Skeletal muscle satellite cell (primary cell): ENCODE measurements around the gene TRNP1. TPM values are rescaled to one million over a fixed set of nuclear protein-coding genes. Genes with fewer than 3 reads are reported as not detected.
"Not testable (repeated sequence)": the region's sequence is repeated elsewhere in the genome, so short reads cannot be mapped to it uniquely, and the experiment has no call there.

Source experiments
- H3K27me3 ChIP-seq: 2 replicates; pipeline ENCODE4 v1.7.0; 2013; ENCODE audit warnings: low read length; ENCODE audit not compliant: control insufficient read depth, insufficient read depth
- H3K36me3 ChIP-seq: 2 replicates; pipeline ENCODE4 v1.7.0; 2013; ENCODE audit warnings: mild to moderate bottlenecking, control low read depth, low read length; ENCODE audit not compliant: insufficient read depth
- H3K4me1 ChIP-seq: 2 replicates; pipeline ENCODE4 v1.7.0; 2013; ENCODE audit warnings: low read length; ENCODE audit not compliant: control insufficient read depth, insufficient read depth
- H3K4me2 ChIP-seq: 2 replicates; pipeline ENCODE4 v1.7.0; 2013; ENCODE audit warnings: mild to moderate bottlenecking, low read length
- H3K4me3 ChIP-seq: 2 replicates; pipeline ENCODE4 v1.7.0; 2013; ENCODE audit warnings: low read length
- H3K9ac ChIP-seq: 2 replicates; pipeline ENCODE4 v1.7.0; 2013; ENCODE audit warnings: mild to moderate bottlenecking, low read depth, low read length, moderate library complexity
- H3K9me3 ChIP-seq: replicated peaks from 2 replicates; pipeline ENCODE4 v1.7.0; 2013; ENCODE audit warnings: mild to moderate bottlenecking, control low read depth, low read length
- total RNA-seq: library from RNA; depleted of rRNA; stranded (reverse); fragments of >200 nt; gene quantifications from 2 replicates; pipeline ENCODE4 v1.2.3, GENCODE V29; 2012; rRNA removed

TRNP1 gene
- 46.6 and 89.8 TPM in 2 replicates for total RNA-seq

GRCh38 chr1:26993237-26994019, at the start of gene TRNP1:
TRNP1 (plus strand) TSS chr1:26993692; CDS start chr1:26993787, 95 bp downstream.
- Histone ChIP-seq H3K36me3 (peaks cover 5% of the 10 kb centered on the region), H3K27me3 (no peaks in the 10 kb centered on the region), H3K9me3 (no peaks in the 10 kb centered on the region), H3K4me1 (peaks cover 62% of the 10 kb centered on the region), H3K4me3 (peak within 1 kb of the TSS; percentile 86), H3K4me2 (peak within 1 kb of the TSS; percentile 89), H3K9ac (peak within 1 kb of the TSS; percentile 79)

- no peak overlapping the region for H3K4me3 ChIP-seq
- H3K4me2 ChIP-seq, result no peak overlapping the region
- no peaks in the 10 kb centered on the region for H3K9me3 ChIP-seq
- peaks cover 49% of the 10 kb centered on the region for H3K36me3 ChIP-seq
- H3K27me3 ChIP-seq, result no peaks in the 10 kb centered on the region
- H3K4me1 ChIP-seq, result peaks cover 10% of the 10 kb centered on the region
- H3K9ac ChIP-seq, result no peak overlapping the region
These were observed 48.4 kb upstream of the TRNP1 start for GRCh38 chr1:26945138-26945537.

- Histone ChIP-seq H3K4me1 (peaks cover 5% of the 10 kb centered on the region), H3K9me3 (no peaks in the 10 kb centered on the region), H3K4me2 (no peak overlapping the region), H3K4me3 (no peak overlapping the region), H3K27me3 (no peaks in the 10 kb centered on the region), H3K9ac (no peak overlapping the region), H3K36me3 (peaks cover 49% of the 10 kb centered on the region)
These were observed 47.8 kb upstream of the TRNP1 start for GRCh38 chr1:26945728-26946127.

- Histone ChIP-seq H3K4me1 (peaks cover 5% of the 10 kb centered on the region), H3K9ac (no peak overlapping the region), H3K36me3 (peaks cover 47% of the 10 kb centered on the region), H3K27me3 (no peaks in the 10 kb centered on the region), H3K9me3 (no peaks in the 10 kb centered on the region), H3K4me2 (no peak overlapping the region), H3K4me3 (no peak overlapping the region)
These were observed 47.2 kb upstream of the TRNP1 start for GRCh38 chr1:26946270-26946669.

- H3K9ac ChIP-seq, H3K4me2 ChIP-seq, H3K9me3 ChIP-seq, H3K27me3 ChIP-seq, H3K4me1 ChIP-seq, H3K4me3 ChIP-seq: not testable (repeated sequence)
- peaks cover 25% of the 10 kb centered on the region for H3K36me3 ChIP-seq
These were observed 44.8 kb upstream of the TRNP1 start for GRCh38 chr1:26948725-26949057.

GRCh38 chr1:26949266-26949925, 44.1 kb upstream of the TRNP1 start:
- no peaks in the 10 kb centered on the region for H3K27me3 ChIP-seq
- peaks cover 5% of the 10 kb centered on the region for H3K4me1 ChIP-seq
- no peak overlapping the region for H3K4me2 ChIP-seq
- no peak overlapping the region for H3K9ac ChIP-seq
- H3K4me3 ChIP-seq, result no peak overlapping the region
- H3K9me3 ChIP-seq, result no peaks in the 10 kb centered on the region
- H3K36me3 ChIP-seq, result peaks cover 22% of the 10 kb centered on the region

- H3K27me3 ChIP-seq, result no peaks in the 10 kb centered on the region
- H3K9me3 ChIP-seq, result no peaks in the 10 kb centered on the region
- H3K4me2 ChIP-seq, result no peak overlapping the region
- H3K4me1 ChIP-seq, result peaks cover 5% of the 10 kb centered on the region
- no peak overlapping the region for H3K4me3 ChIP-seq
- no peak overlapping the region for H3K9ac ChIP-seq
- peaks cover 21% of the 10 kb centered on the region for H3K36me3 ChIP-seq
These were observed 43.6 kb upstream of the TRNP1 start for GRCh38 chr1:26949926-26950319.

- Histone ChIP-seq H3K4me1 (peaks cover 5% of the 10 kb centered on the region), H3K36me3 (peaks cover 14% of the 10 kb centered on the region), H3K9me3 (no peaks in the 10 kb centered on the region), H3K27me3 (no peaks in the 10 kb centered on the region), H3K4me3 (no peak overlapping the region), H3K4me2 (no peak overlapping the region), H3K9ac (no peak overlapping the region)
These were observed 42.9 kb upstream of the TRNP1 start for GRCh38 chr1:26950602-26951001.

- peaks cover 8% of the 10 kb centered on the region for H3K36me3 ChIP-seq
- H3K4me1 ChIP-seq, result peaks cover 5% of the 10 kb centered on the region
- H3K4me2 ChIP-seq, result no peak overlapping the region
- H3K9ac ChIP-seq, result no peak overlapping the region
- peaks cover 2% of the 10 kb centered on the region for H3K9me3 ChIP-seq
- no peak overlapping the region for H3K4me3 ChIP-seq
- H3K27me3 ChIP-seq, result no peaks in the 10 kb centered on the region
These were observed 42.3 kb upstream of the TRNP1 start for GRCh38 chr1:26951216-26951615.

GRCh38 chr1:26951821-26952497, 41.5 kb upstream of the TRNP1 start:
- Histone ChIP-seq H3K4me2 (no peak overlapping the region), H3K9ac (no peak overlapping the region), H3K4me1 (peaks cover 5% of the 10 kb centered on the region), H3K27me3 (no peaks in the 10 kb centered on the region), H3K36me3 (peaks cover 3% of the 10 kb centered on the region), H3K4me3 (no peak overlapping the region), H3K9me3 (peaks cover 4% of the 10 kb centered on the region)

GRCh38 chr1:26953374-26953773, 40.1 kb upstream of the TRNP1 start:
- Histone ChIP-seq H3K36me3 (no peaks in the 10 kb centered on the region), H3K9ac (no peak overlapping the region), H3K4me3 (no peak overlapping the region), H3K27me3 (no peaks in the 10 kb centered on the region), H3K4me1 (peaks cover 5% of the 10 kb centered on the region), H3K9me3 (peaks cover 4% of the 10 kb centered on the region), H3K4me2 (no peak overlapping the region)
